ENCODE data around the gene RASL11B. TPM values are rescaled to one million over a fixed set of nuclear protein-coding genes. Genes with fewer than 3 reads are reported as not detected.

Gene RASL11B
- polyA plus RNA-seq, 1 donor (not counting 4 experiments of a cell fraction or from before 2014, with no cell fraction given): 1.4 TPM

- H3K9me3 ChIP-seq (ENCODE audit: control insufficient read depth, low read depth, low read length): no peaks in the 10 kb centered on the region
- H3K9me1 ChIP-seq (ENCODE audit: control insufficient read depth, extremely low read depth, insufficient read depth, low read length): no peaks in the 10 kb centered on the region
- no peak overlapping the region for H3K9ac ChIP-seq (ENCODE audit: control insufficient read depth, extremely low read depth, insufficient read depth, low read length)
- no peaks in the 10 kb centered on the region for H4K20me1 ChIP-seq (ENCODE audit: control insufficient read depth, extremely low read depth, insufficient read depth, low read length)
- no peak for FAIRE-seq
- dilution Hi-C loops (cut with MboI; ENCODE audit: extremely low pct_ligation_motif_present, low sequenced_read_pairs): no loop called here
- no peak for DNase-seq (ENCODE audit: low read depth, low spot score)
- no peak overlapping the region for H3K27ac ChIP-seq (ENCODE audit: control insufficient read depth, insufficient read depth, low read length)
- TF ChIP-seq EZH2 (IDR thresholded peaks at IDR 0.05; ENCODE audit: low read length): no peak
- TF ChIP-seq CTCF (optimal IDR thresholded peaks at IDR 0.05 in 1 of 3, IDR thresholded peaks at IDR 0.05 in 1 of 3, conservative IDR thresholded peaks at IDR 0.05 in 1 of 3; ENCODE audit: extremely low read depth in 1 of 3, insufficient read depth in 2 of 3, low read length in 3 of 3): no peak
- no peak overlapping the region for H2AFZ ChIP-seq (ENCODE audit: control insufficient read depth, low read length)
- H3K79me2 ChIP-seq (ENCODE audit: control insufficient read depth, insufficient read depth, low read length): no peaks in the 10 kb centered on the region
- H3K4me2 ChIP-seq (ENCODE audit: control insufficient read depth, extremely low read depth, insufficient read depth, low read depth, low read length): no peak overlapping the region
- no peak overlapping the region for H3K4me3 ChIP-seq (ENCODE audit: control insufficient read depth in 2 of 3, extremely low read depth in 1 of 3, insufficient read depth in 2 of 3, low read depth in 1 of 3, low read length in 3 of 3)
- H3K4me1 ChIP-seq (ENCODE audit: control insufficient read depth, extremely low read depth, insufficient read depth, low read length): peaks cover 7% of the 10 kb centered on the region
- peaks cover 0 to 1% of the 10 kb centered on the region in 2 experiments for H3K36me3 ChIP-seq (ENCODE audit: control insufficient read depth in 2 of 2, extremely low read depth in 1 of 2, insufficient read depth in 2 of 2, low read length in 2 of 2)
- no peaks in the 10 kb centered on the region for H3K27me3 ChIP-seq (ENCODE audit: control insufficient read depth, extremely low read depth, insufficient read depth, low read length)
Measured at GRCh38 chr4:52884994-52885393, 22.9 kb downstream of the RASL11B start.

- Histone ChIP-seq H3K4me3 (ENCODE audit: control insufficient read depth in 2 of 3, extremely low read depth in 1 of 3, insufficient read depth in 2 of 3, low read depth in 1 of 3, low read length in 3 of 3) (no peak overlapping the region), H3K4me2 (ENCODE audit: control insufficient read depth, extremely low read depth, insufficient read depth, low read depth, low read length) (no peak overlapping the region), H4K20me1 (ENCODE audit: control insufficient read depth, extremely low read depth, insufficient read depth, low read length) (no peaks in the 10 kb centered on the region), H3K9ac (ENCODE audit: control insufficient read depth, extremely low read depth, insufficient read depth, low read length) (no peak overlapping the region), H3K36me3 (ENCODE audit: control insufficient read depth in 2 of 2, extremely low read depth in 1 of 2, insufficient read depth in 2 of 2, low read length in 2 of 2) (peaks cover 0 to 1% of the 10 kb centered on the region in 2 experiments), H3K79me2 (ENCODE audit: control insufficient read depth, insufficient read depth, low read length) (no peaks in the 10 kb centered on the region), H3K9me1 (ENCODE audit: control insufficient read depth, extremely low read depth, insufficient read depth, low read length) (no peaks in the 10 kb centered on the region), H3K27ac (ENCODE audit: control insufficient read depth, insufficient read depth, low read length) (no peak overlapping the region), H3K4me1 (ENCODE audit: control insufficient read depth, extremely low read depth, insufficient read depth, low read length) (peaks cover 12% of the 10 kb centered on the region), H3K27me3 (ENCODE audit: control insufficient read depth, extremely low read depth, insufficient read depth, low read length) (no peaks in the 10 kb centered on the region), H2AFZ (ENCODE audit: control insufficient read depth, low read length) (no peak overlapping the region), H3K9me3 (ENCODE audit: control insufficient read depth, low read depth, low read length) (no peaks in the 10 kb centered on the region)
- TF ChIP-seq EZH2 (IDR thresholded peaks at IDR 0.05; ENCODE audit: low read length) (no peak), CTCF (optimal IDR thresholded peaks at IDR 0.05 in 1 of 3, IDR thresholded peaks at IDR 0.05 in 1 of 3, conservative IDR thresholded peaks at IDR 0.05 in 1 of 3; ENCODE audit: extremely low read depth in 1 of 3, insufficient read depth in 2 of 3, low read length in 3 of 3) (no peak)
- DNase-seq (ENCODE audit: low read depth, low spot score) (no peak), FAIRE-seq (no peak)
- dilution Hi-C loops (cut with MboI; ENCODE audit: extremely low pct_ligation_motif_present, low sequenced_read_pairs): no loop called here
Measured at GRCh38 chr4:52889354-52889753, 27.2 kb downstream of the RASL11B start.

All from keratinocyte (primary cell).